ENCODE measurements around the gene ATP8A1. TPM values are rescaled to one million over a fixed set of nuclear protein-coding genes. Genes with fewer than 3 reads are reported as not detected.

The ATP8A1 gene
- total and polyA plus RNA-seq, 2 of the 4 experiments (the other 2 are of a cell fraction): 0.12 to 0.36 TPM

- H4K91ac ChIP-seq (ENCODE audit: insufficient read depth, low read depth, low read length): no peak overlapping the region
- no peaks in the 10 kb centered on the region for H3K9me1 ChIP-seq (ENCODE audit: insufficient read depth, low read length)
- H2BK5ac ChIP-seq (ENCODE audit: low read depth, low read length, poor library complexity, severe bottlenecking): no peak overlapping the region
- no peak overlapping the region for H3K14ac ChIP-seq (replicated peaks; ENCODE audit: low read depth, low read length)
- ATAC-seq (ENCODE audit: low read depth) (no peak), DNase-seq (no peak)
- H3K4me3 ChIP-seq (ENCODE audit: insufficient read depth, low read depth, low read length): no peak overlapping the region
- H3K18ac ChIP-seq (ENCODE audit: low read depth, low read length): no peak overlapping the region
- no peak overlapping the region for H3K4me2 ChIP-seq (ENCODE audit: low read depth, low read length)
- H3K27ac ChIP-seq (ENCODE audit: insufficient read depth, low read length): no peak overlapping the region
- intact Hi-C loops (cut with micrococcal nuclease) (no loop called here), in situ Hi-C loops (cut with MboI; ENCODE audit: low sequenced_read_pairs) (no loop called here), dilution Hi-C loops (cut with HindIII; ENCODE audit: low sequenced_read_pairs, unreplicated experiment) (no loop called here)
- H2BK20ac ChIP-seq (ENCODE audit: low read depth, low read length): no peak overlapping the region
- no peak overlapping the region for H3K4ac ChIP-seq (ENCODE audit: low read depth, low read length)
- H3K9ac ChIP-seq (ENCODE audit: low read depth, low read length): no peak overlapping the region
- BruUV-seq (replicated peaks): no TSS peak
- H2AK5ac ChIP-seq (ENCODE audit: low read depth, low read length): no peak overlapping the region
- no peaks in the 10 kb centered on the region for H3K4me1 ChIP-seq (ENCODE audit: control insufficient read depth, insufficient read depth, low read length)
- H4K8ac ChIP-seq (ENCODE audit: low read depth in 2 of 2, low read length in 2 of 2): no peak overlapping the region
- no peak overlapping the region for H2AFZ ChIP-seq (replicated peaks; ENCODE audit: low read length, poor library complexity)
- ChIA-PET POLR2A (ENCODE audit: unreplicated experiment) (no interaction called here), CTCF (no interaction called here)
- H3K9me3 ChIP-seq (ENCODE audit: control insufficient read depth, insufficient read depth, low read length): no peaks in the 10 kb centered on the region
- no peaks in the 10 kb centered on the region for H3K79me1 ChIP-seq (ENCODE audit: low read depth in 1 of 2, low read length in 2 of 2)
- H4K5ac ChIP-seq (ENCODE audit: low read depth, low read length): no peak overlapping the region
- H4K20me1 ChIP-seq (ENCODE audit: insufficient read depth, low read length): no peaks in the 10 kb centered on the region
- H2BK120ac ChIP-seq (ENCODE audit: low read depth, low read length): no peak overlapping the region
- H3K36me3 ChIP-seq (ENCODE audit: control insufficient read depth, insufficient read depth, low read length): no peaks in the 10 kb centered on the region
- no peak overlapping the region for H3K56ac ChIP-seq (ENCODE audit: extremely low read depth, insufficient read depth, low read length)
- no peak overlapping the region for H2BK15ac ChIP-seq (ENCODE audit: low read depth, low read length)
- TF ChIP-seq CEBPB (IDR thresholded peaks at IDR 0.05; ENCODE audit: low read depth, low read length) (no peak), FOS (IDR thresholded peaks at IDR 0.05; ENCODE audit: low read depth, low read length) (no peak), MXI1 (IDR thresholded peaks at IDR 0.05; ENCODE audit: borderline replicate concordance, low read depth, low read length) (no peak), RCOR1 (IDR thresholded peaks at IDR 0.05; ENCODE audit: insufficient replicate concordance, low read length) (no peak), NFE2L2 (IDR thresholded peaks at IDR 0.05; ENCODE audit: low read depth, low read length) (no peak), CTCF (conservative IDR thresholded peaks at IDR 0.05; ENCODE audit: low read depth, low read length) (no peak), SMC3 (IDR thresholded peaks at IDR 0.05; ENCODE audit: low read depth, low read length) (no peak), MAFK (IDR thresholded peaks at IDR 0.05; ENCODE audit: low read depth, low read length) (no peak), RFX5 (IDR thresholded peaks at IDR 0.05; ENCODE audit: low read depth, low read length) (no peak), ELK1 (IDR thresholded peaks at IDR 0.05; ENCODE audit: borderline replicate concordance, low read depth, low read length) (no peak), RAD21 (IDR thresholded peaks at IDR 0.05; ENCODE audit: low read length) (no peak), BHLHE40 (IDR thresholded peaks at IDR 0.05; ENCODE audit: low read depth, low read length) (no peak)
- H3K23ac ChIP-seq (ENCODE audit: low read depth, low read length): no peak overlapping the region
- WGBS, 2 experiments (ENCODE audit: extremely low coverage in 2 of 2, insufficient read length in 1 of 2): no CpG with 5 or more reads among the region's 1 CpG
- H3K27me3 ChIP-seq (ENCODE audit: control insufficient read depth, insufficient read depth, low read length): no peaks in the 10 kb centered on the region
- no peak overlapping the region for H2AK9ac ChIP-seq (replicated peaks; ENCODE audit: low read depth, low read length, poor library complexity)
Observed at GRCh38 chr4:42612898-42613297, 44.0 kb downstream of the ATP8A1 start.

All from IMR-90 (cell line).